22Rv1 (cell line): ENCODE measurements around the gene ZBTB39.
A peak's percentile ranks its signal among the peaks of the same experiment; 100 is the strongest.
"Not testable (repeated sequence)": the region's sequence is repeated elsewhere in the genome, so short reads cannot be mapped to it uniquely, and the experiment has no call there.

Experiments used
- H3K27ac ChIP-seq: fragments of 450-650 bp; 2 replicates; pipeline ENCODE4 v1.5.1; 2017
- CTCF ChIP-seq: fragments of 450-650 bp; IDR thresholded peaks from 2 replicates; pipeline ENCODE4 v1.5.1; 2017; ENCODE audit warnings: mild to moderate bottlenecking
- ZFX ChIP-seq: fragments of 450-650 bp; IDR thresholded peaks from 2 replicates; pipeline ENCODE4 v1.6.1; 2017; ENCODE audit warnings: antibody characterized with exemption, borderline replicate concordance

ZBTB39 gene

GRCh38 chr12:56983386-56983785, 23.0 kb downstream of the ZBTB39 start:
- no peak overlapping the region for H3K27ac ChIP-seq
- TF ChIP-seq ZFX, result no peak
- TF ChIP-seq CTCF, result no peak

GRCh38 chr12:56982578-56983236, 23.6 kb downstream of the ZBTB39 start:
- H3K27ac ChIP-seq, result not testable (repeated sequence)

DNA sequence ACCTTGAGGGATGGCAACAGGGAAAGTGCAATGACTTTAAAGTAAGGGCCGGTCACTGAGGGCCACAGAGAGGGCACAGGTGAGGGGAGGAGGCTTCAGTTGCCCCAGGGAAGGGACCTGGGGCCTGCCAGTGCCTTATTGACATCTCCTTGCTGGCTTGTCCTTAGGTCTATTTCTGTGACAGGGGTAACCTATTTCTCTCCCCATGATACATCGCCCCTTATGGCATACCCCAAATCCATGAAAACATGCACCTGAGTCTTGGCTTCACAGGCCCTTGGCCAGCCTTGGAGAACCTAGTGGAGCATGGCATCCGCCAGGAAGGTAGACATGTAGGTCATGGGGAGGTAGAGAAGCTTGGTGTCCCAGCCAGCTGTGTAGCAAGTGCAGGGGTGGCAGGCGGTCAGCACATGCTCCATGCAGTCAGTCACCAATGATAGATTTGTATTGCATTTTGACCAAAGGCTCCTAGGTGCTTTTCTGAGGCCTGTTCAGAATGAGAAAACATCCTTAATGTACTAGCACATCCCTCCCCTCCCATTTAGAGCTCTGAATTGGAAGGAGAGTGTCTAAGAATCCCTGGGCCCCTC, 25.3 kb downstream of the ZBTB39 start:
- H3K27ac ChIP-seq, result no peak overlapping the region
- no peak for TF ChIP-seq ZFX
- no peak for TF ChIP-seq CTCF

DNA sequence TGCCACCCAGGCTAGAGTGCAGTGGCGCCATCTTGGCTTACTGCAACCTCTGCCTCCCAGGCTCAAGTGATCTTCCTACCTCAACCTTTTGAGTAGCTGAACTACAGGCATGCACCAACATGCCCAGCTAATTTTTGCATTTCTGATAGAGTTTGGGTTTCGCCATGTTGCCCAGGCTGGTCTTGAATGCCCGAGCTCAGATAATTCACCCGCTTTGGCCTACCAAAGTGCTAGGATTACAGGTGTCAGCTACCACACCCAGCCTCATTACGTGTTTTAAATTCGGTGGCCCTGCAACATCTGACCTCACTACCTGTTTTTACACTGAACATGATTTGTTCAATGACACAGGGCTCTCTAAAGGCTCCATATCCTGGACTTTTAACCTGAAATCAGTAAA, 26.1 kb downstream of the ZBTB39 start:
- H3K27ac ChIP-seq, result no peak overlapping the region
- TF ChIP-seq ZFX (no peak), CTCF (no peak)

- H3K27ac ChIP-seq, result no peak overlapping the region
- TF ChIP-seq CTCF (no peak), ZFX (no peak)
Measured at GRCh38 chr12:56979628-56980027, 26.7 kb downstream of the ZBTB39 start.

GRCh38 chr12:56978397-56979138, 27.8 kb downstream of the ZBTB39 start:
- TF ChIP-seq ZFX, result no peak
- TF ChIP-seq CTCF, result no peak
- no peak overlapping the region for H3K27ac ChIP-seq

GRCh38 chr12:56977361-56977760, 29.0 kb downstream of the ZBTB39 start:
- H3K27ac ChIP-seq, result not testable (repeated sequence)

DNA sequence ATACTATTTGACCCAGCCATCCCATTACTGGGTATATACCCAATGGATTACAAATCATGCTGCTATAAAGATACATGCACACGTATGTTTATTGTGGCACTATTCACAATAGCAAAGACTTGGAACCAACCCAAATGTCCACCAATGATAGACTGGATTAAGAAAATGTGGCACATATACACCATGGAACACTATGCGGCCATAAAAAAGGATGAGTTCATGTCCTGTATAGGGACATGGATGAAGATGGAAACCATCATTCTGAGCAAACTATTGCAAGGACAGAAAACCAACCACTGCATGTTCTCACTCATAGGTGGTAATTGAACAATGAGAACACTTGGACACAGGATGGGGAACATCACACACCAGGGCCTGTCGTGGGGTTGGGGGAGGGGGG, 32.1 kb downstream of the ZBTB39 start:
- not testable (repeated sequence) for H3K27ac ChIP-seq

DNA sequence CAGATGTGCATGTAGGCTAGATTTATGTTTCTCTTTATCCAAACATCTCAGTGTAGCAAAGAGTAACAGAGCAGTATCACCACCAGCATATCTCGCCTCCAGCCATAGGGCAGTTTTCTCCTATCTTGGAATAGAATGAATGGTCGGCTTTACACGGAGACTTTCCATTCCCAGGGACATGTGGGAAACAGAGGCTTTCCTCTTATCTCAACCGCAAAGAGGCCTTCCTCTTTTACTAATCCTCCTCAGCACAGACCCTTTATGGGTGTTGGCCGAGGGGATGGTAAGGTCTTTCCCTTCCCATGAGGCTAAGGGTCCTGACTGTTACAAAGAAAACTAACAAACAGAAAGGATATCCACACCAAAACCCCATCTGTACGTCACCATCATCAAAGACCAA, 37.4 kb downstream of the ZBTB39 start:
- H3K27ac ChIP-seq, result not testable (repeated sequence)

DNA sequence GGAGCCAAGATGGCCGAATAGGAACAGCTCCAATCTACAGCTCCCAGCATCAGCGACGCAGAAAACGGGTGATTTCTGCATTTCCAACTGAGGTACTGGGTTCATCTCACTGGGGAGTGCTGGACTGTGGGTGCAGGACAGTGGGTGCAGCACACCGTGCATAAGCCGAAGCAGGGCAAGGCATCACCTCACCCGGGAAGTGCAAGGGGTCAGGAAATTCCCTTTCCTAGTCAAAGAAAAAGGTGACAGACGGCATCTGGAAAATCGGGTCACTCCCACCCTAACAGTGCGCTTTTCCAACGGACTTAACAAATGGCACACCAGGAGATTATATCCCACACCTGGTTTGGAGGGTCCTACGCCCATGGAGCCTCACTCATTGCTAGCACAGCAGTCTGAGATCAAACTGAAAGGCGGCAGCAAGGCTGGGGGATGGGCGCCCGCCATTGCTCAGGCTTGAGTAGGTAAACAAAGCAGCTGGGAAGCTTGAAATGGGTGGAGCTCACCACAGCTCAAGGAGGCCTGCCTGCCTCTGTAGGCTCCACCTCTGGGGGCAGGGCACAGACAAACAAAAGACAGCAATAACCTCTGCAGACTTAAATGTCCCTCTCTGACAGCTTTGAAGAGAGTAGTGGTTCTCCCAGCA, 40.2 kb downstream of the ZBTB39 start:
- peak overlapping the region; percentile 53; the same call in 1 of the 2 replicates for H3K27ac ChIP-seq

DNA sequence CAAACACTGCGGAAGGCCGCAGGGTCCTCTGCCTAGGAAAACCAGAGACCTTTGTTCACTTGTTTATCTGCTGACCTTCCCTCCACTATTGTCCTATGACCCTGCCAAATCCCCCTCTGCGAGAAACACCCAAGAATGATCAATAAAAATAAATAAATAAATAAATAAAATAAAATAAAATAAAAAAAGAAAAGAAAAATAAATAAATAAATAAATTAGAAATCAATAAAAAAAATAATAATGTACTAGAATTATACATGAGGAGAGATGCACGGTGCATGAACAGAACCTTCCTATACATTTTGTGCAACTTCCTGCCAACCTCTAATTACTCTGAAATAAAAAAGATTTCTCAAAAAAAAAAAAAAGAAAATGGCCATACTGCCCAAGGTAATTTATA, 41.2 kb downstream of the ZBTB39 start:
- H3K27ac ChIP-seq, result not testable (repeated sequence)

DNA sequence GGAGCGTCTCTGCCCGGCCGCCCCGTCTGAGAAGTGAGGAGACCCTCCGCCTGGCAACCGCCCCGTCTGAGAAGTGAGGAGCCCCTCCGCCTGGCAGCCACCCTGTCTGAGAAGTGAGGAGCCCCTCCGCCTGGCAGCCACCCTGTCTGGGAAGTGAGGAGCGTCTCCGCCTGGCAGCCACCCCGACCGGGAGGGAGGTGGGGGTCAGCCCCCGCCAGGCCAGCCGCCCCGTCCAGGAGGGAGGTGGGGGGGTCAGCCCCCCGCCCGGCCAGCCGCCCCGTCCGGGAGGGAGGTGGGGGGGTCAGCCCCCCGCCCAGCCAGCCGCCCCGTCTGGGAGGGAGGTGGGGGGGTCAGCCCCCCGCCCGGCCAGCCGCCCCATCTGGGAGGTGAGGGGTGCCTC, 42.8 kb downstream of the ZBTB39 start:
- not testable (repeated sequence) for H3K27ac ChIP-seq

DNA sequence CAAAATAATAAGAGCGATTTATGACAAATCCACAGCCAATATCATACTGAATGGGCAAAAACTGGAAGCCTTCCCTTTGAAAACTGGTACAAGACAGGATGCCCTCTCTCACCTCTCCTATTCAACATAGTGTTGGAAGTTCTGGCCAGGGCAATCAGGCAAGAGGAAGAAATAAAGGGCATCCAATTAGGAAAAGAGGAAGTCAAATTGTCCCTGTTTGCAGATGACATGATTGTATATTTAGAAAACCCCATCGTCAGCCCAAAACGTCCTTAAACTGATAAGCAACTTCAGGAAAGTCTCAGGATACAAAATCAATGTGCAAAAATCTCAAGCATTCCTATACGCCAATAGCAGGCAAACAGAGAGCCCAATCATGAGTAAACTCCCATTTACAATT, 44.1 kb downstream of the ZBTB39 start:
- H3K27ac ChIP-seq, result not testable (repeated sequence)
